LNCaP clone FGC (cell line): ENCODE measurements around the gene POLN.

Source experiments
- DNase-seq: peaks from one replicate; pipeline ENCODE4 v3.0.0-alpha.2; 2011; ENCODE audit warnings: low read depth
- H3K4me3 ChIP-seq: 2 replicates; pipeline ENCODE4 v1.5.1; 2011; ENCODE audit warnings: mild to moderate bottlenecking, low read depth, low read length, control low read depth
- TF ChIP-seq, protein P1 (sequence below): IDR thresholded peaks from 2 replicates; pipeline ENCODE4 v1.5.1; 2012; ENCODE audit warnings: mild to moderate bottlenecking; ENCODE audit not compliant: control insufficient read depth, insufficient read depth; ENCODE audit errors: extremely low read depth

Gene POLN

DNA sequence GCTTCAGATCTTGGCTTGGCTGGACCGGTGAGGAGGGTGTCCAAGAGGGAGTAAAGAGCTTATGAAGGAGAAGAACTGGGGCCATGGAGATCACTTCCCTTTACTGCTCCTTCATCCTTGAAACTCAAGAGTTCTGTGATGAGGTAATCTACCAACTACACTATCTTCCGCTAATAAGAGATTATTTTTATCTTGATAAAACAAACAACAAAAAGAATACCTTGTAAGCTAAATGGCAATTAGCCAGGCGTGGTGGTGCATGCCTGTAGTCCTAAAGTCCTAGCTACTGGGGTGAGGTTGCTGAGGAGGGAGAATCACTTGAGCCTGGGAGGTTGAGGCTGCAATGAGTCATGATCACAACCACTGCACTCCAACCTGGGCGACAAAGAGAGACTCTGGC lies 47.4 kb downstream of the POLN start:
- TF ChIP-seq, protein P1, sequence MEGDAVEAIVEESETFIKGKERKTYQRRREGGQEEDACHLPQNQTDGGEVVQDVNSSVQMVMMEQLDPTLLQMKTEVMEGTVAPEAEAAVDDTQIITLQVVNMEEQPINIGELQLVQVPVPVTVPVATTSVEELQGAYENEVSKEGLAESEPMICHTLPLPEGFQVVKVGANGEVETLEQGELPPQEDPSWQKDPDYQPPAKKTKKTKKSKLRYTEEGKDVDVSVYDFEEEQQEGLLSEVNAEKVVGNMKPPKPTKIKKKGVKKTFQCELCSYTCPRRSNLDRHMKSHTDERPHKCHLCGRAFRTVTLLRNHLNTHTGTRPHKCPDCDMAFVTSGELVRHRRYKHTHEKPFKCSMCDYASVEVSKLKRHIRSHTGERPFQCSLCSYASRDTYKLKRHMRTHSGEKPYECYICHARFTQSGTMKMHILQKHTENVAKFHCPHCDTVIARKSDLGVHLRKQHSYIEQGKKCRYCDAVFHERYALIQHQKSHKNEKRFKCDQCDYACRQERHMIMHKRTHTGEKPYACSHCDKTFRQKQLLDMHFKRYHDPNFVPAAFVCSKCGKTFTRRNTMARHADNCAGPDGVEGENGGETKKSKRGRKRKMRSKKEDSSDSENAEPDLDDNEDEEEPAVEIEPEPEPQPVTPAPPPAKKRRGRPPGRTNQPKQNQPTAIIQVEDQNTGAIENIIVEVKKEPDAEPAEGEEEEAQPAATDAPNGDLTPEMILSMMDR, result no peak
- no peak for DNase-seq
- no peak overlapping the region for H3K4me3 ChIP-seq

DNA sequence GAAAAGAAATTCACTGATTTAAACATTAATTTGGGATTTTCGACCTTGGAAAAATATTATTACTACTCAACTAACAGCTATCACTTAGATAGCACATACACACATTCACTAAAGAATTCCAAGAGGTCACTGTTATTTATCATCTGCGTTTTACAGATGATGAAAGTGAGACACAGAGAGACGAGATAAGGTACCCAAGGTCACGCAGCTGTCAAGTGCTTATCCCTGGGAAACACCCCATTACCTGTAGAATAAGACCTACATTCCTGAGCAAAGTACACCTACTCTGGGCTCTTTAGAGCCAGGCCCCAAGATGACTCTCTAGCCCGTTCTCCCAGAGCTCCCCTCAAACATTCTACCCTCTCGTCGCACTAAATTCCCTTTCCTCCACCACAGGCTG lies 48.6 kb downstream of the POLN start:
- no peak for DNase-seq
- no peak overlapping the region for H3K4me3 ChIP-seq
- TF ChIP-seq, protein P1, result no peak

DNA sequence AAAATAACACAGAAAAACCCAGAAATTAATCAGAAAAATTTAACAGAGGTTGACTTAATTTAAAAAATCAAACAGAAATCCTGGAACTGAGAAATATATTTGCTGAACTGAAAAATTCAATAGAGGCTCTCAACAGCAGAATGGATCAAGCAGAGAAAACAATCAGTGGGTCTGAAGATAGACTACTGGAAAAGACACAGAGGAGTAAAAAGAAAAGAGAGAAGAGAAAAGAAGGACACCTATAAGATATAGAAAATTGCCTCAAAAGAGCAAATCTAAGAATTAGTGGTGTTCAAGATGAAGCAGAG lies 55.1 kb downstream of the POLN start:
- TF ChIP-seq, protein P1, result no peak
- no peak for DNase-seq
- no peak overlapping the region for H3K4me3 ChIP-seq

DNA sequence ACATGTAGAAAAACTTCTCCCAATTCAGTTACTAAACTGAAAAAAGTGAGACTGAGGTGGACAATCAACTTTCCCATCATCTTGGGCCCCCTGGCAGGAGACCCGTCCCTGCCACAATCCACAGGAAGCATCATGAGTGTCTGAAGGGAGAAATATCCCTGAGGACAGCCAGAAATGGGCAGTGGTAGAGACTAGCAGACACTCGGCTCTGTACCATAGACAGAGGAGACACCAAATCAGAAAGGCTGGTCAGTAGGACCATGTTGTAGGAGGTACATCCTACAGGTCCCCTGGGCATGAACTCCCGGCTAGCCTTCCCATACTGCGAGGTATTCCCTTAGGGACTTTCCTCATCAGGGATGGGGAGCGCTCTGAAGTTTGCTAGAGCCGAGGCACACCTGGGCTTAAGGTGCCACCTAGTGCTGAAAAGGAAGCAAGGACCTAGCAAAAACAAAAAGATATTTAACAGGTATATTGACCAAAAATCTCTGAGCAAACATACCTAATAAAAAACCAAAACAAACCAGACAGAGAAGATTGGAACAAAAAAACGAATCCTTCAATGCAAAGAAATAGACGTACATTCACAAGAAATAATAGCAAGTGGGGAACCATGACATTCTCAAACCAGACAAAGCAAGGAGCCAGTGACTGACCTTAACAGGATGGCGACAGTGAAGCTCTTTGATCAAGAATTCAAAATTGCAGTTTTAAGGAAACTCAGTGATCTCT lies 55.6 kb downstream of the POLN start:
- TF ChIP-seq, protein P1, result peak; percentile 87
- peak; percentile 27 for DNase-seq
- no peak overlapping the region for H3K4me3 ChIP-seq

DNA sequence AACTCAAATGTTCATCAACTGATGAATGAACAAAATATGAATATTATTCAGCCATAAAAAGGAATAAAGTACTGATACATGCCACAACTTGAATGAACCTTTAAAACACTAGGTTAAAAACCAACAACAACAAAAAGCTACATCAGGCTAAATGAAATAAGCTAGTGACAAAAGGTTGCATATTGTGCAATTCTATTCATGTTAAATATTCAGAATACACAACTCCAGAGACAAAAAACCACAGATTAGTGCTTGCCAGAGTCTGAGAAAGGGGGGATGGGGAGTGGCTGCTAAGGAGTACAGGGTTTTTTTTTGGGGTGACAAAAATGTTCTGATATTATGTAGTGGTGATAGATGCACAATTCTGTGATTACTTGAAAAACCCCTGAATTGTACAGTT lies 58.5 kb downstream of the POLN start:
- TF ChIP-seq, protein P1, result no peak
- DNase-seq, result no peak
- no peak overlapping the region for H3K4me3 ChIP-seq

DNA sequence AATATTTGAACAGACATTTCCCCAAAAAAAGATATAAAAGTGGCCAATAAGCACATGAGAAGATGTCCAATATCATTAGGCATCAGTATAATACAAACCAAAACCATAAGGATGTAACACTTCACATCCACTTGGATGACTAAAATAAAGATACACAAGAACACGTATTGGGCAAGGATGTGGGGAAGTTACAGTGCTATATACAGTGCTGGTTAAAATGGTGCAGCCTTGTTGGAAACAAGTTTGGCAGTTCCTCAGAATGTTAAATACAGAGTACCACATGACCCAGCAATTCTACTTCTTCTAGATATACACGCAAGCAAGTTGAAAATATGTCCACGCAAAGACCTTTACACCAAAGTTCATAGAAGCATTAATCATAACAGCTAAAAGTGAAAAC lies 58.9 kb downstream of the POLN start:
- TF ChIP-seq, protein P1, result no peak
- no peak overlapping the region for H3K4me3 ChIP-seq
- no peak for DNase-seq

DNA sequence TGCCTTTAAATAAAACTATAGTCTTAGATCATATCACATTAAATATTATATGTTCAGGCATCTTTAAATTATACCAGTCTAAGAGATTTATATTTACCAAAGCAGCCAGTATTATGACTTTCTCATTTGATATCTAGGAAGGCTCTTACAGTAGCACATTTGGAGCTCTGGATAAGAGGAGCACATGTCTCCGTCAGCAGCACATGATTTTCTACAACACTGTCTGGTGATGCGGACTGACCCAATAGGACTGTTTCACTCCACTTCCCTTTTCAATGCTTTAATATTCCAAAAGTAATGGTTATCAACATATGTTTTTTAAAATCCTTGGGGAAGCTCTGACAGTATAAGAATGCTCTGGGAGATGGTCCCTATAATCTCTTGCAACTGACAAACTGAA lies 61.5 kb downstream of the POLN start:
- H3K4me3 ChIP-seq, result no peak overlapping the region
- no peak for DNase-seq
- TF ChIP-seq, protein P1, result no peak
